HepG2 (cell line): ENCODE data around the gene SLC6A9. TPM values are rescaled to one million over a fixed set of nuclear protein-coding genes. Genes with fewer than 3 reads are reported as not detected.

Source experiments
- ATAC-seq: fragments of 200-7000 bp; cut with Tn5 transposase; 3 replicates; pipeline ENCODE4 v1.9.1; 2020; ENCODE audit warnings: mild to moderate bottlenecking, moderate library complexity
- BruUV-seq: library from RNA; stranded (reverse); fragments of 400-500 nt; replicated peaks from 2 replicates; lab custom pipeline; 2021; lab: Mats Ljungman, UMichigan
- CTCF ChIA-PET: fragments of 300-600 bp; formaldehyde crosslinking; extraction: SDS; loops from one replicate; lab custom pipeline; 2021; ENCODE audit warnings: low total read pairs, inconsistent platforms, low intra/inter-chr PET ratio; lab: Yijun Ruan, JAX
- POLR2A ChIA-PET: fragments of 350-600 bp; sonication (Branson Sonifier 250); formaldehyde crosslinking; loops from one replicate; lab custom pipeline; 2020; ENCODE audit warnings: antibody characterized with exemption, inconsistent platforms; lab: Yijun Ruan, JAX
- DNase-seq: peaks from one replicate; pipeline ENCODE4 v3.0.0-alpha.2; 2015; ENCODE audit warnings: low spot score
- FAIRE-seq: peaks from 3 replicates; lab custom pipeline; 2011; peaks lifted over from hg19 to GRCh38; lab: Jason Lieb, UNC
- H2AFZ ChIP-seq: one replicate; pipeline ENCODE4 v1.6.1; 2011; ENCODE audit warnings: low read length, inconsistent platforms
- H3K27ac ChIP-seq: fragments of 300-600 bp; 3 replicates; pipeline ENCODE4 v1.8.0; 2011; ENCODE audit warnings: mixed run types, mild to moderate bottlenecking, mixed read lengths, low read length, inconsistent platforms; ENCODE audit not compliant: insufficient read depth; ENCODE audit errors: extremely low read length
- H3K27me3 ChIP-seq, 2 experiments: fragments of 200-600 bp in 1 of 2; 2 replicates in 1 of 2; 3 replicates in 1 of 2; pipeline versions ENCODE4 v1.6.0 to v1.8.0; 2011; ENCODE audit warnings: low read length in 2 of 2, mild to moderate bottlenecking in 2 of 2, moderate library complexity in 2 of 2, inconsistent platforms in 1 of 2; ENCODE audit not compliant: insufficient read depth in 2 of 2, control insufficient read depth in 1 of 2
- H3K36me3 ChIP-seq, 2 experiments: fragments of 200-600 bp in 1 of 2; replicated peaks in 1 of 2; 2 replicates in 1 of 2; 3 replicates in 1 of 2; pipeline versions ENCODE4 v1.5.1 to v1.8.0; 2011; ENCODE audit warnings: low read length in 2 of 2, inconsistent platforms in 1 of 2; ENCODE audit not compliant: insufficient read depth in 2 of 2, control insufficient read depth in 1 of 2
- H3K4me1 ChIP-seq: 2 replicates; pipeline ENCODE4 v1.5.1; 2012; ENCODE audit warnings: low read length, inconsistent platforms; ENCODE audit not compliant: insufficient read depth
- H3K4me2 ChIP-seq: 2 replicates; pipeline ENCODE4 v1.6.0; 2011; ENCODE audit warnings: low read depth, low read length, inconsistent platforms
- H3K4me3 ChIP-seq, 3 experiments: fragments of 200-600 bp in 1 of 3; sonication (generic), shearing (Covaris generic) in 1 of 3; replicated peaks in 1 of 3; 2 replicates each; pipeline ENCODE4 v1.5.1; 2011 to 2016; ENCODE audit warnings: low read length in 3 of 3, inconsistent platforms in 2 of 3, low read depth in 2 of 3, mild to moderate bottlenecking in 2 of 3, control low read depth in 1 of 3, mixed read lengths in 1 of 3; ENCODE audit not compliant: insufficient read depth in 1 of 3
- H3K79me2 ChIP-seq: one replicate; pipeline ENCODE4 v1.6.1; 2011; ENCODE audit warnings: low read length, inconsistent platforms; ENCODE audit not compliant: insufficient read depth
- H3K9ac ChIP-seq: 2 replicates; pipeline ENCODE4 v1.6.0; 2011; ENCODE audit warnings: mild to moderate bottlenecking, low read depth, low read length, inconsistent platforms; ENCODE audit not compliant: insufficient read depth
- H3K9me3 ChIP-seq: 2 replicates; pipeline ENCODE4 v1.5.1; 2012; ENCODE audit warnings: mild to moderate bottlenecking, low read length
- H4K20me1 ChIP-seq: 2 replicates; pipeline ENCODE4 v1.6.0; 2011; ENCODE audit warnings: inconsistent platforms, mild to moderate bottlenecking, low read length, moderate library complexity; ENCODE audit not compliant: insufficient read depth
- CCDC6 ChIP-seq: sonication (generic); formaldehyde crosslinking; IDR thresholded peaks from 2 replicates; pipeline ENCODE4 v1.8.1; 2022; ENCODE audit warnings: mild to moderate bottlenecking, missing genetic modification reagents, moderate library complexity
- CTCF ChIP-seq: sonication (generic); formaldehyde crosslinking; IDR thresholded peaks from 2 replicates; pipeline ENCODE4 v1.5.0; 2020; ENCODE audit warnings: mild to moderate bottlenecking, missing genetic modification reagents, moderate library complexity
- EHMT2 ChIP-seq: fragments of 200-600 bp; sonication (generic); IDR thresholded peaks from 2 replicates; pipeline ENCODE4 v1.7.0; 2017; ENCODE audit warnings: antibody characterized with exemption, low read depth, low read length, borderline replicate concordance
- IRX3 ChIP-seq: sonication (generic); formaldehyde crosslinking; IDR thresholded peaks from 2 replicates; pipeline ENCODE4 v1.8.1; 2023; ENCODE audit warnings: mild to moderate bottlenecking, low read depth, missing genetic modification reagents, borderline replicate concordance
- RCOR2 ChIP-seq: IDR thresholded peaks from 2 replicates; pipeline ENCODE4 v1.6.1; 2016; ENCODE audit warnings: missing biosample characterization, missing genetic modification reagents
- TERF1 ChIP-seq: sonication (generic); formaldehyde crosslinking; IDR thresholded peaks from 2 replicates; pipeline ENCODE4 v1.8.0; 2022; ENCODE audit warnings: mild to moderate bottlenecking, missing genetic modification reagents, moderate library complexity
- ZBTB10 ChIP-seq: sonication (generic); formaldehyde crosslinking; IDR thresholded peaks from 2 replicates; pipeline ENCODE4 v1.4.0; 2020; ENCODE audit warnings: missing genetic modification reagents, borderline replicate concordance
- ZBTB21 ChIP-seq: sonication (generic); formaldehyde crosslinking; IDR thresholded peaks from 2 replicates; pipeline ENCODE4 v1.4.0; 2020; ENCODE audit warnings: missing genetic modification reagents
- ZBTB33 ChIP-seq: sonication (generic); formaldehyde crosslinking; IDR thresholded peaks from 2 replicates; pipeline ENCODE4 v1.4.0; 2020; ENCODE audit warnings: missing genetic modification reagents
- ZNF550 ChIP-seq: sonication (generic); formaldehyde crosslinking; IDR thresholded peaks from 2 replicates; pipeline ENCODE4 v1.4.0; 2020; ENCODE audit warnings: mild to moderate bottlenecking, missing genetic modification reagents, borderline replicate concordance
- ZNF83 ChIP-seq: sonication (generic); formaldehyde crosslinking; IDR thresholded peaks from 2 replicates; pipeline ENCODE4 v1.4.0; 2020; ENCODE audit warnings: missing genetic modification reagents, mild to moderate bottlenecking, borderline replicate concordance
- WGBS: methylation state at CpG from one replicate; pipeline ENCODE4 v1.1.6; 2017; ENCODE audit warnings: low lambda C conversion rate; 5-methylcytosine and 5-hydroxymethylcytosine counted together
- in situ Hi-C: cut with HindIII; loops from 2 replicates; pipeline ENCODE4 v1.10.0; 2017; ENCODE audit warnings: low pct_unique_long_range_greater_than_20kb; ENCODE audit not compliant: extremely low pct_ligation_motif_present
- intact Hi-C: fragments of 100-400 bp; cut with micrococcal nuclease; formaldehyde crosslinking; loops from one replicate; pipeline ENCODE4 v1.10.0; 2022; ENCODE audit not compliant: unreplicated experiment
- polyA plus RNA-seq, 8 experiments: library from polyadenylated mRNA; depleted of rRNA in 3 of 8; stranded (reverse) in 7 of 8; unstranded in 1 of 8; fragments of >200 nt; fragmentation: Illumina TruSeq in 4 of 8; extraction: Trizol in 4 of 8; gene quantifications; 2 replicates each; pipeline versions ENCODE4 v1.2.1 to v1.2.3, GENCODE V29; 2011 to 2016; ENCODE audit warnings: low read depth in 4 of 8, missing spikeins in 1 of 8, mixed read lengths in 1 of 8; ENCODE audit not compliant: insufficient read depth in 1 of 8
- total RNA-seq, 5 experiments: library from RNA; depleted of rRNA; stranded (reverse); fragments of >200 nt; fragmentation: Illumina TruSeq; extraction: Trizol; gene quantifications; 2 replicates each; pipeline ENCODE4 v1.2.3, GENCODE V29; 2016; ENCODE audit warnings: low read depth in 1 of 5
- TF ChIP-seq, protein P1 (sequence below): sonication (generic); formaldehyde crosslinking; conservative IDR thresholded peaks from 2 replicates; pipeline ENCODE4 v1.4.0; 2020; ENCODE audit warnings: missing genetic modification reagents
- TF ChIP-seq, protein P2 (sequence below): sonication (generic); formaldehyde crosslinking; IDR thresholded peaks from 2 replicates; pipeline ENCODE4 v1.5.0; 2020; ENCODE audit warnings: missing genetic modification reagents, mild to moderate bottlenecking, borderline replicate concordance

Gene SLC6A9
- total and polyA plus RNA-seq, 2 of the 13 experiments (the other 11 are each of a cell fraction or from before 2014, with no cell fraction given), result 8.5 to 9.9 TPM

- Histone ChIP-seq H3K9me3 (no peaks in the 10 kb centered on the region), H3K4me3 (no peak overlapping the region), H3K27ac (no peak overlapping the region), H3K9ac (no peak overlapping the region), H3K36me3 (no peaks in the 10 kb centered on the region), H3K4me1 (peaks cover 46% of the 10 kb centered on the region), H3K27me3 (peaks cover 0 to 2% of the 10 kb centered on the region in 2 experiments; a peak in 1 of 5 replicates), H4K20me1 (no peaks in the 10 kb centered on the region), H3K79me2 (no peaks in the 10 kb centered on the region), H2AFZ (no peak overlapping the region), H3K4me2 (no peak overlapping the region)
- ATAC-seq, result peak; percentile 10; the same call in 1 of the 3 replicates
- WGBS, result 18% methylated on average over 4 of the region's 8 CpGs
- no peak for DNase-seq
- CTCF ChIA-PET, result interaction anchor here (1.2 to 3.1 kb wide), 3 partner anchors 27 to 41 kb away, joined by 8 to 57 read pairs (median 9); no protein-coding TSS in a partner anchor
- BruUV-seq, result no TSS peak
- in situ Hi-C loops (no loop called here), intact Hi-C loops (loop anchor here (1.0 to 10.0 kb wide), 3 partner anchors 31 to 101 kb away; partner anchors contain the start of gene ARTN)
- POLR2A ChIA-PET, result interaction anchor here (0.7 to 1.2 kb wide), 2 partner anchors 43 to 58 kb away, joined by 3 to 4 read pairs; no protein-coding TSS in a partner anchor
- FAIRE-seq, result no peak
- TF ChIP-seq EHMT2, result no peak
- TF ChIP-seq ZBTB10 (CRISPR knock-in tag), result peak; percentile 40; the same call in 1 of the 2 replicates
- TF ChIP-seq, protein P1, sequence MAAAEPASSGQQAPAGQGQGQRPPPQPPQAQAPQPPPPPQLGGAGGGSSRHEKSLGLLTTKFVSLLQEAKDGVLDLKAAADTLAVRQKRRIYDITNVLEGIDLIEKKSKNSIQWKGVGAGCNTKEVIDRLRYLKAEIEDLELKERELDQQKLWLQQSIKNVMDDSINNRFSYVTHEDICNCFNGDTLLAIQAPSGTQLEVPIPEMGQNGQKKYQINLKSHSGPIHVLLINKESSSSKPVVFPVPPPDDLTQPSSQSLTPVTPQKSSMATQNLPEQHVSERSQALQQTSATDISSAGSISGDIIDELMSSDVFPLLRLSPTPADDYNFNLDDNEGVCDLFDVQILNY (CRISPR knock-in tag), result no peak
- no peak for TF ChIP-seq ZNF550 (CRISPR knock-in tag)
- TF ChIP-seq, protein P2, sequence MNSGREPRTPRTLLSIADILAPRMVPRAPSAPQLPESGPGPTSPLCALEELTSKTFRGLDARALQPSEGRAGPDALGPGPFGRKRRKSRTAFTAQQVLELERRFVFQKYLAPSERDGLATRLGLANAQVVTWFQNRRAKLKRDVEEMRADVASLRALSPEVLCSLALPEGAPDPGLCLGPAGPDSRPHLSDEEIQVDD (CRISPR knock-in tag), result no peak
- TF ChIP-seq IRX3 (CRISPR knock-in tag), result no peak
- TF ChIP-seq CCDC6 (CRISPR knock-in tag), result no peak
- peak; percentile 86 for TF ChIP-seq ZBTB33
- no peak for TF ChIP-seq TERF1 (CRISPR knock-in tag)
- no peak for TF ChIP-seq ZNF83 (CRISPR knock-in tag)
- TF ChIP-seq ZBTB21 (CRISPR knock-in tag), result peak; percentile 86; the same call in 1 of the 2 replicates
- peak; percentile 48; the same call in 1 of the 2 replicates for TF ChIP-seq CTCF (CRISPR knock-in tag)
- no peak for TF ChIP-seq RCOR2 (CRISPR knock-in tag)
Observed at GRCh38 chr1:44035726-44036408, 4.6 kb upstream of the SLC6A9 start.
